Glomerular endothelial cell (primary cell): ENCODE measurements around the gene KLF16. TPM values are rescaled to one million over a fixed set of nuclear protein-coding genes. Genes with fewer than 3 reads are reported as not detected.
"Not testable (repeated sequence)": the region's sequence is repeated elsewhere in the genome, so short reads cannot be mapped to it uniquely, and the experiment has no call there.

Experiments used
- DNase-seq: peaks from one replicate; pipeline ENCODE4 v3.0.0-alpha.2; 2011; ENCODE audit warnings: low read depth, low spot score; ENCODE audit errors: extremely low read depth
- total RNA-seq: library from RNA; depleted of rRNA; stranded (reverse); fragments of >200 nt; gene quantifications from 2 replicates; pipeline ENCODE4 v1.2.3, GENCODE V29; 2015

The KLF16 gene
- total RNA-seq, 1 donor from 2014 or later: 35.6 TPM

DNA sequence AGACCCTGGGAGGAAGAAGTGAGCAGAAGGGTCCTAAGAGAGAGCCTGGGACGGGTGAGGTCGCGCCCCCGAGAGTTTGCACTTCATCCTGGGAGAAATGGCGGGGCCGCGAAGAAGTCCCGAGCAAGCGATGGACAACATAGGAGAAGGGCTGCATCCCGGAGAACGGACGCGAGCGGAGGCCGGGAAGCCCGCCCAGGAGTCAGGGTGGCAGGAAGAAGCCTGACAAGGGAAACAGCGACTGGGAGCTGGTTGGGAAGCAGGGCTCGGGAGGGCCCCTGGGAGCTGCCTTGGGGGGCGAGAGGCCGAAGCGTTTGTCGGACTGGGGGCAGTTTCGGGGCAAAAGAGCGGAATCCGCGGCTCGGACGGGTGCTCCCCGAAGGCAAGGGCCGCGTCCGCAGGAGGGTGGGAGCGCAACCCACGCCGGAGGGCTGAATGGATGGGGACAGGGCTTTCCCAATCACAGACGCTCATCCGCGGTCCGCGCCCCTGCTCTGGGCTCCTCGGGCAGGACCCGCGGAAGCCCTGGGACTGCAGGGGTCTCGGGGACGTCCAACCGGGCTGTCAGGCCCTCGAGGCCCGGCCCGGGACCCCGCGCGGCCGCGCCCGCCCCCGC, 21.4 kb upstream of the KLF16 start:
- DNase-seq: no peak

DNA sequence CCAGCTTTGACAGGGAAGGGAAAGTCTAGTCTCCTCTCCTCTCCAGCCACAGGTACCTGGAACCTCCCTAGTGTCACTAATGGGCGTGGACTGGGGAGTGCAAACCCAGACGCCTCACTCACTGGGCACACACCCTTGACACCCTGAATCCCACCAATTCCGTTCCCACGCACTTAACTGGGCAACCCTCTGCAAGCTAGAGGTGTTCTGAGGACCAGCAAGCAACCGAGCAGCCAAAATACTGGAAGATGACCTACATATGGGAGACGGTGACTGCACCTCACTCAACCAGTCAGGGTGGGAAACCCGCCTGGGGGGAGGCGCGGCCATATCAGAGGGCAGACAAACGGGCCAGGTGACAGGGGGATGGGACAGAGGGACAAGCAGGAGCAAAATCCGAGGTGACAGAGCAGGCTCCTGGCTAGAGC, 20.9 kb upstream of the KLF16 start:
- no peak for DNase-seq

DNA sequence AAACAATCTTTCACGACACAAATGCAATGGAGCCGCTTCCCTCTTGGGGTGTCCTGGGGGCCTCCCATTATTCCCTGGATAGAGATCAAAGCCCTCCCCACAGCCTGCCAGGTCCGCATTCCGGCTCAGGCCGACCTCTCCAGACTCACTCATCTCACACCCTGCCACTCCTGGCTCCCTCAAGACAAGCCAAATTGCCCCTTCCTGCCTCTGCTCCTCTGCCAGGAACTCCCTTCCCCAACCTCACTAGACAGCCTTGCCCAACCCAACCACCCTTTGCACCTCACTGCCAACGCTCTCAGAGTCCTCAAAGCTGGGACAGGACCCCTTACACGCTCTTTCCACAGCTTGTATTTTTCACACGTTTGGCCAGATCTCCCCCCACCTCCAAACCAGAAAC, 20.4 kb upstream of the KLF16 start:
- no peak for DNase-seq

DNA sequence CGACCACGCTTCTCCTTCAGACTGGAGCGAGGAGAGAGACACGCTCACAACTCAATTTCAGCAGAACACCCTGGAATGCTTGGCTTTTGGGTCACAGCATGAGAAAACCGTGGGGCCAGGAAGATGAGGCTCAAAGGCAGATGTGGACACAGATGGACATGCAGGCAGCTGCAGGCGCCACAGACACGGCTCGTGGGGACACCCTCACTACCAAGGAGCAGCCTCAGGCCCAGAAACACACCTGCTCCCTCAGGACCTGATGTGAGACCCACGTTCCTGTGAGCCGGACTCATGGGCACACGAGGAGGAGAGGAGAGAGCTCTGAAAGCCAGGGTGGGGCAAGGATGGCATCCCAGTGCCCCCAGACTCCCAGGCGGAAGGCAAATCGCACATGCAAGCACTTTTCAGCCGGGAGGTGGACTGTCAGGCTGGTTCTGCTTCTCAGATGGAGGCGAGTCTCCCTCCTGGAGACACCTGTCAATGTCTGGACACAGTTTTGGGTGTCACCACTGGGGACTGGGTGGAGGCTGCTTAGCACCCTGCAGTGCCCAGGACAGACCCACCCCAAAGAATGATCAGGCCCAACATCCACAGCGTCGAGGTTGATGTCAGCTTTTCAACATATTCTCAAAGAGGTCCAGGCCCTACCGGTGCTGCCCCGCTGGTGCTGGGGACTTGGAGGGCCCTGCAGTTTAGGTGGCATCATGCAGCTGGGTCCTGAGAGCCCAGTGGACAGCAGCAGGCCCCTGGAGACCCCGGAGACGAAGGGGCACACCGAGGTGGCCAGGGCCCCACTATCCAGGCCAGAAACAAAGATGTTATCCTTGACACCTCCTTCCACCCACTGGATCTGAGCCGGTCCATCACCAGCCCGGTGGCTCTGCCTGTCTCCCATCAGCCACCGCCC, 19.7 kb upstream of the KLF16 start:
- DNase-seq: no peak

DNA sequence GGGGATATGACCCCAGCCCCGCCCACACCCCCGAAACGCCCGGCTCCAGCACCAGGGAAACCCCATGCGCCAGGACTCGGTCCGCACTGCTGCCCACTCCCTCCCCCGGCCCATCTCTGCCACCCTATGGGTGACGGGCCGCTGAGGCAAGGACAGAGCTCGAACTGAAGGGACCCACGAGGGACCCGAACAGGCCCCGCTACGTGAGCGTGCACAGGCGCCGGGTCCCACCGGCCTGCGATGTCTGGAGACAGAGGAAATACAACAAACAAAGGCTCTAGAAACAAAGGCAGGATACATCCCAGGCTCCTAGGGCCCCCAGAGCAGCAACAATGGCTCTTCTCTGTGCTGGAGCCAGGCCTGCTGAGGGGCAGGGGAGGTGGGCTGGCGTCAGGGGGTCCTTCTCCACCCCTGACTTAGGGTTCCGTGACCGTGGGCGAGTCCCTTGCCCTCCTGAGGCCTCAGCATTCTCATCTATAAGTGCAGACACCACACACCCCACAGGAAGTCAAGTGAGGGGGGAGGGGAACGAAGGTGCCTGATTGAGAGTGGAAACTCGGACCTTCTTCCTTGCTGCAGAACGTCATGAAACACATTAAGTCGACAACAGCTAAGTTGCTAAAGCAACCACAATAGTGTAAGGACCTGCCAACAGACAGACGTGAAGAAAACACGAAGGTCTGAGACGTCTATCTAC, 18.9 kb upstream of the KLF16 start:
- no peak for DNase-seq

DNA sequence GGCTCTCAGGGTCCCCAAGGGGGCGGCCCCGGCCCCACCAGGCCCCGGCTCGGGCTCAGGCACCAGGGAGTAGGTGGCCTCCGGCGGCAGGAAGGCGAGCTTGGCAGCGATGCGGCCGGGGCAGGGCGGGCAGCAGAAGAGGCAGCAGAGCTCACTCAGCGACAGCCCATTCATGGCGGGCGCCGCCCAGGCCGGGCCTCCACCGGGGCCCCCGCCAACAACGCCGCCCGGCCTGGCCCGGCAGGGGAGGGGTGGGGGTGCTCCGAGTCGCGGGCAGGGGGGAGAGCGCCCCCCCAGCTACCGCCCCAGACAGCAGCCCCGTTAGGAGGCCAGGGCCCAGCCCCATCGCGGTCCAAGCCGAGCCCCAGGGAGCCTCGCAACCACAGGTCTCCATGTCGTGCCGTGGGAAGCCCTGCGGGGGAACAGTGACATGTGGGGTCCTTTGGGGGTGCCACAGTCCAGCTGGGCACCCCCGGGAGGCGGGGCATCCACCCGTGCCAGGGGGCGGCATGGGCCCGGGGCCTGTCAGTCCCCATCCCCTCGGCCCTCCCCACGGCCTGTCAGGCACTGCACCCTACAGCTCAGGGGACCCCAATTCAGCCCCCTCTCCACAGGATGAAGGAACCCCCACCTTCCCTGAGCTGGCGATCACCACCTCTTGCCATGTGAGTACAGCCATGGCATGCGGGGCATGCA, 18.2 kb upstream of the KLF16 start:
- DNase-seq: not testable (repeated sequence)

DNA sequence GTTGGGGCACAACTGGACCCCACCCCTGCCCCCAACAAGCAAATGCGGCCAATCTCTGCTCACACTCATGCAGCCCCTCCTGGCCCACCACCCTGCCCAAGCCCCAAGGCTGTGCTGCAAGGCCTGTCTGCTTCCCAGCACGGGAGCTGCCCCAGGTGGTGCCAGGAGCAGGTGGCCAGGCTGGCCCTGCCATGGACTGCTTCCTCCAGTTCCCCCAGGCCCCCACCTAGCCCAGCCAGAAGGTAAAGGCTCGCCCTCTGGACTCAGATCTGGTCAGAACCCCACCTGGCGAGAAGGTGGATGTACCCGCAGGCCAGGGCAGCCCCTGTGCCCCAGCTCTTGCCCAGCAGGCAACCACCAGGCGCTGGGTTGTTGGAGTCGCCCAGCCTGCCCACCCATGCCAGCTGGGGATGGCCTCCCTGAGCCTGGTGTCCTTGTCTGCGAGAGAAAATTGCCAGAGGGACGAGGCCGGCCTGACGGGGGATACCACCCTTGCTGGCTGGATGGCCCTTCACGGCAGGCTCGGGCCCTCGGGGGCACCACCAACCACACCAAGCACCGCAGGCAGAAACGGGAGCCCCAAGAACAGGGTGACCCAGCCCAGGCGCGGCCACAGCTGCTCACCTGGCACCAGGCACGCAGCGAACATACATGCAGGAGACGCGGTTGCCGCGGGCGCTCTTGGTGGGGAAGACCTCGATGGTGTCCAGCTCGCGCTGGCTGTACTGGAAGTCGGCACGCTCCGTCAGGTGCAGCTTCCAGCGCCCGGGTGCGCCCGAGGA, 17.4 kb upstream of the KLF16 start:
- no peak for DNase-seq

DNA sequence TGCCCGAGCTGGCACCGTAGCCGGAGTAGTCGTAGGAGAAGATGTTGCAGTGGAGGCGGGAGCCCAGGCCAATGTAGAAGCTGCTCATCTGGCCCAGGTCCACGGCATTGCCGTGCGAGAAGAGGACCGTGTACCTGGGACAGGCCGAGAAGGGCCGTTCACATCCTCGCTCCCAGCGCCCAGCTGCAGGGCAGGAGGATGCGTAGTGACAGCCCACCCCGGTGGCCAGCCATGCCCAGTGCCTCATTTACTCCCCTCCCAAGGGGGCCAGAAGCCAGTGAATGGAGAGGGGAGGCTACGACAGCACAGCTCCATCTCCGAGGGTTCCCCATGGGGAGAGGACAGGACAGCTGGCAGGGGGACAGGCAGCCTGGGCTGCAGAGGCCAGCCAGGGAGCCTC, 16.6 kb upstream of the KLF16 start:
- not testable (repeated sequence) for DNase-seq

DNA sequence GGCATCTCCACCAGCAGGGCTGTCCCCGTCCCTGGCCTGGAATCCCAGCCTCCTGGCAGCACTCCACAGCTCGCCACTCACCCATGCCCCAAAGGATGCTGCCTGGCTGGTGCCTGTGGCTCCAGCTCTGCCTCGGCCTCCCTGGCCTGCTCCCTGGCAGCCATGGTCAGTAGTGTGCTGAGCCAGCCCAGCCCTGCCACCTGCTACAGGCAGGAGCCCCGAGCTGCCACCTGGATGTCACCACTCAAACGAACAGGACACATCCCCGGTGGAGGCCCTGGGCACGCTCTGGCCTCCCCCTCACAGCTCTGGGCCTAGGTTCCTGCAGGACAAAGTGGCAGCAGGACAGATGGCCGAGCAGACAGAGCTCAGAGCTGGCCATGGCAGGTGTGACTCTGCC, 15.2 kb upstream of the KLF16 start:
- DNase-seq: not testable (repeated sequence)

DNA sequence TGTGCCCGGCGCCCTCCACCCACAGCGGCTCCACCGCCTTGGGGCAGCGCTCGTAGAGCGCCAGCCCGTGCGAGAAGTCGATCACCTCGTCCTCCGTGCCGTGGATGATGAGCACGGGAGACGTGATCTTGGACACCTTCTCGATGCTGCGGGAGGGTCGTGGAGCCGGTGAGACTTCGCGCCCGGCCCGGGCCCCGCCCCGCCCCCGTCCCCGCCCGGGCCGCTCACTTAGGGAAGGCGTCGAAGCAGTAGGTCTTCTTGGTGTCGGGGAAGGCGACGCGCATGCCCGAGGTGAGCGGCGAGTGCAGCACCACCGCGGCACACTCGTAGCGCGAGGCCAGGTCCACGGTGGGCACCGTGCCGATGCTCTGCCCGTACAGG, 13.9 kb upstream of the KLF16 start:
- not testable (repeated sequence) for DNase-seq

DNA sequence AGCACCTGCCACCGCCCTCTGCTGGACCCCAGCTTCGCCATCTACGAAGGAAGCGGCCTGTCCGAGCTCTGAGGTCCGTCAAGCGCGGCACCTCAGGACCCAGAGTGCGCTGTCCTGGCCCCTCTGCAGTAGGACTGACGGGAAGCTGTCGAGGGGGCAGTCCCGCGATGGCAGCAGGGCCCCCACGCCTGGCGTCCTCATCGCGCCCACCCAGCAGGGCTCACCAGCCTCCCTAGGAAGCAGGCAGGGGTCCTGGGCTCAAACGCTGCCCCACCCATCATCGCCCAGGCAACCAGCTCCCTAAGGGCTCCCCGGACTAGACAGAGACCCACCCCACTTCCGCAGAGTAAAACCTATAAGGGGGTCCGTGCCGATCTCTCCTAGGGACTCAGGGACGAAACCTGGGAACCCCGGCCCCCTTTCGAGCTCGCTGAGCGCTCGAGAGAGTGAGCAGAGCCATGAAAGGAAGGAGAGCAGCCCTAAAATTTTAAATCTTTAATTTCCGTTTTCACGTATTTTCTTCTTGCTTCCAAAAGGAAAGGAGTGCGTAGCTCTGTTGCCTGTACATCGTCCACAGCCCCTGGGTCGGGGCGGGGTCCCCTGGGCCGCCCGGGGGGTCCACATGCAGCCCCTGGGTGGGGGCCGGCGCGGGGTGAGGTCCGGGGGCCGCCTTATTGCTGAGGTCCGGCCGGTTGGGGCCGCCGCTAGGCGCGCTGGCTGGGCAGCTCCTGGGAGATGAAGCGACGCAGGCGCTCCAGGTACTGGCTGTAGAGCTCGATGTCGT, 13.3 kb upstream of the KLF16 start:
- DNase-seq: not testable (repeated sequence)

DNA sequence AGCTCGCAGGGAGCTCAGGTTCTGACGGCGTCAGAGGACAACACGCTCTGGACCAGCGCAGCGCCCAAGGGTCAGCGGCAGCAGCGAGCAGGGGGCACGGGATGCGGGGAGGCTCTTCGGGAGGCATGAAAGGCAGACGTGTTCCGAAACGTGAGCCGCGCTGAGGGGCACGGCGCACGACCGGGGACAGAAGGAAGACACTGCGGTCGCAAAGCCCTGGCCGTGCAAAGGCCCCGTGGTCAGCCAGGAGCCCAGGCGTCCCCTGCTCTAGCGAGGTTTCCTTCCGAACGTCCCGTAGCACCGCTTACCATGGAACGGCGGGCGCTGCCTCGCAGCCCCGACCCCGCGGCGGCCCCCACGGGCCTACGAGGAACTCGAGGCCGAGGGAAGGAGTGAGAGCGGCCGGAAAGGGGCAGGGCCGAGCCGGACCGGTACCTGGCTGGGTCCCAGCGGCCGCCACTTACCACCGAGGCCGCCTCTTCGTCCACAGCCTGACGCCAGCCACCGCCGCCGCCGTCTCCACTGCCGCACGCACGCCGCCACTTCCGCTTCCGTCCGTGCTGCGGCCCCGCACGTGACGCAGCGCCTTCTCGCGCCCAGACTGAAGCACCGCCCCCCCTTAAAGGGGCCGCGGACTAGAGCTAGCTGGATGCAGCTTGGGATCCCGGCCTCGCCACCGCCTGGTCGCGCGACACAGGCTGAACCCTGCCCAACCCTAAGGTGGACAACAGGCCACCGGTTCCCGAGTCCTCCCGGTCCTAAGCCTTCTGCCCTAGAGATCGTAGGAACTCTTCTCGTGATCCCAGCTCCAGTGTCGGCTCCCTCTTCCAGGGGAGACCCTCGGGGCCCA, 12.5 kb upstream of the KLF16 start:
- DNase-seq: no peak

DNA sequence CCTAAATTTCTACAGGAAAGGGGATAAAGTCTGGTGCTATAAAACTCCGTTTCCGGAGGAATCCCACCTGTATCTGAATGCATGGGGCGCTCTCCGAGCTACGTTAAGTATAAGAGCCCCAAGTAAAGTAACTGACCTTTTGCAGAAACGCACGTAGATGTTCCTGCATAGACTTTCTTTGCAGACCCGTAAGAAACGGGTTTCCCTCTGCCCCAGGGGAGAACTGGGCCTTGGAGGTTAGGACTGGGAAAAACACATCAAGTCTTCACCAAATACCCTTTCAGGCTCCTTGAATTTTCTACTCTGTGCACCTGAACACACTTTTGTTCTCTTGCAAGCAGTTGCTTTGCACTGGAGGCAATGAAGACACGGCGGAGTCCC, 11.9 kb upstream of the KLF16 start:
- DNase-seq: not testable (repeated sequence)

DNA sequence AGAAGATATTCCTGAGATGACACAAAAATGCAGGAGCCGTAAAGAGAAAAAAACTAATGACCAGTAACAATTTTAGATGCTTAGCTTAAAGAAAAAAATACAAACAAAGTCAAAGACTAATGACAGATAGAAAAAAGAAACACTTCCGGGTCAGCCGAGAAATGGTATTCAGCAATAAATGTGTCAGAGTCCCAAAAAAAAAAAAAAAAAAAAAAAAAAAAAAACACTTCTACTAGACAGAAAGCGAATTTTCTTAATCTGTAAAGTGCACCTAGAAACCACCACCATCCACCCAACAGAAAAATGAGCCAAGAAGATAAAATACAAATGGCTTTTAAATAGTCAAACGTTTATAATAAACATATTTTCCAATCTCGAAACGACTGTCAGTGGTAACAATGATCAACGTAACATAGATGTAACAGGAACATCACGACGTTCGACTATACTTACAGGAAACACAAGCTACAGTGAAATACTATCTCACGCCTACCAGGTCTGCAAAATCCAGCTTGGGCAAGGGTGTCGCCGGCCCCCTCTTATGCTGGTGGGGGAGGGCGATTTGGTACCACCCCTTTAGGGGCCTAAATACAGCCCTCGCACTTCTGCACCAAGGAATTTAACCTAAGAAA, 11.3 kb upstream of the KLF16 start:
- DNase-seq: no peak

DNA sequence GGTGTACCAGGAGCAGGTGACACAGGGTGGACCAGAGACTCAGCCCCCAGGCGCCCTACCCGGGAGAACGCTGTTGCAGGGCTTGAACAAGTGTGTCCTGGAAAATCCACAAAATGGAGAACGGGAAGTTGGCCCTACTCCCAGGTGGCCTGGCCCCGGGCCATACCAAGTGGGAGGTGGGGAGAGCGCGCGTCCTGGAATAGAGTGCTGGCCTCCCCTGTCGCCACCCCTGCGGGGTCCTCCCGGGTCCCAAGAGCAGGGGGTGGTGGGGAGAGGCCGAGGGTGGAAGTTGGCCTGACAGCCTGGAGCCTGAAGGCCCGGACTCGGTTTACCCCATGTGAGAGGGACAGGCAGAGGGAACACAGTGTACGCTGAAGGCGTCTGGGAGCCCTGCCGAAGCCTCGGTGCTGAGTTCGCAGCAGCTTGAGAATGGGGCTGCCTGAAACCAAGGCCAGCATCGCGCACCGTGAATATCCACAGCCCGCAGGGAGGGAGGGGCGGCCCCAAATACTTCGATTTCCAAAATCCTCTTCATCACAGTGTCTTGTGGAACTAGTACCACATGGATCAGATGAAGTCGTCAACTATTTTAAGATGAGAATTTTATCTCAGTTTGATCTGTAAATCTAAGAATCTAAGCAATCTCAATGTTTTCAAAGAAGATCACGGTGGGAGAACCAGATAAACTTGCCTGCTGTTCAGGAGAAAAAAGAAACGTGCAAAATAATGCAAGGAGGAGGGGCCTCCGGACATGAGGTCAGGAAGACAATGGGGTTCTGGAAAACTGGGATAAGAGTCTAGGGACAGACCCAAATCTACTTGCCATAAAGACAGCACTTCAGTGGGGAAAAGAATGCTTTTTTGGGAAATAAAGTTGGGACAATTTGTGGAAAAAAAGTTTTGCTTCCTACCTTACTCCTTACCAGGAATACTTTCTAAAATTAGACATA, 10.4 kb upstream of the KLF16 start:
- DNase-seq: no peak

DNA sequence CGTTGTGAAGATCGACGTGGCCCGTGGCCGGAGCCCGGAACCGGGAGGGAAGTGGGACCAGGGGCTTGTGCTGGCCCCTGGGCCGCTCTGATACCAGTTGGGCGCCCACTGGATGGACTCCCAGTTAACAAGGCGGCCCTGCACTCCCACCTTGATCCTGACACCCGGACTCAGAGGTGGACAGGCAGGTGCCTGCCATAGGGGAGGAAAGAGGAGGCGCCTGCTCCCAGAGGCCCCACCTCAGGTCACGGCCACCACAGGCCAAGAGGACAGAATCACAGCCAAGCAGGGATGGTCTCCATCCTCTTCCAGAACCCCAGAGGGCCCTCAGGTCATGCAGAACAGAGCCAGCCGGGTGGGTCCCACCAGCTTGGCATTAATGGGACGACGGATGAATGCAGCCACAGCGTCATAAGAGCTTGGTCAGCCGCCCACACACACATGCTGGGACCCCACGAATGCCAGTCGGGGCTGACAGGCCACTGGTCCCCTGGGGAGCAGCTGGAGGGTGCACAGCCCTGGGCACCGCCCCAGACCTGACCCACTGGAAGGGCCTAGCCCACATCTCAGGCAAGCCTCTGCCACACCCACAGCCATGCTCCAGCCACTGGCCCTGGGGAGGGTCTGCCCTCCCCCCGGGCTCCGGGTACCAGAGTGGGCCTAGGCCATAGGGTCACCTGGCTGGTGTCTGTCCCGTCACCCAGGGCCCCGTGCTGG, 9.6 kb upstream of the KLF16 start:
- DNase-seq: no peak
